PC-9 (cell line): Measurements from ENCODE around the gene PITX1.

Experiments used
- EZH2 ChIP-seq: fragments of 200-600 bp; sonication (generic); IDR thresholded peaks from 2 replicates; pipeline ENCODE4 v1.8.0; 2017; ENCODE audit warnings: antibody characterized with exemption, low read depth
- TF ChIP-seq, protein P1 (sequence below): fragments of 200-600 bp; sonication (generic); conservative IDR thresholded peaks from 2 replicates; pipeline ENCODE4 v1.6.1; 2017; ENCODE audit warnings: mixed run types, antibody characterized with exemption, mild to moderate bottlenecking, moderate library complexity

DNA sequence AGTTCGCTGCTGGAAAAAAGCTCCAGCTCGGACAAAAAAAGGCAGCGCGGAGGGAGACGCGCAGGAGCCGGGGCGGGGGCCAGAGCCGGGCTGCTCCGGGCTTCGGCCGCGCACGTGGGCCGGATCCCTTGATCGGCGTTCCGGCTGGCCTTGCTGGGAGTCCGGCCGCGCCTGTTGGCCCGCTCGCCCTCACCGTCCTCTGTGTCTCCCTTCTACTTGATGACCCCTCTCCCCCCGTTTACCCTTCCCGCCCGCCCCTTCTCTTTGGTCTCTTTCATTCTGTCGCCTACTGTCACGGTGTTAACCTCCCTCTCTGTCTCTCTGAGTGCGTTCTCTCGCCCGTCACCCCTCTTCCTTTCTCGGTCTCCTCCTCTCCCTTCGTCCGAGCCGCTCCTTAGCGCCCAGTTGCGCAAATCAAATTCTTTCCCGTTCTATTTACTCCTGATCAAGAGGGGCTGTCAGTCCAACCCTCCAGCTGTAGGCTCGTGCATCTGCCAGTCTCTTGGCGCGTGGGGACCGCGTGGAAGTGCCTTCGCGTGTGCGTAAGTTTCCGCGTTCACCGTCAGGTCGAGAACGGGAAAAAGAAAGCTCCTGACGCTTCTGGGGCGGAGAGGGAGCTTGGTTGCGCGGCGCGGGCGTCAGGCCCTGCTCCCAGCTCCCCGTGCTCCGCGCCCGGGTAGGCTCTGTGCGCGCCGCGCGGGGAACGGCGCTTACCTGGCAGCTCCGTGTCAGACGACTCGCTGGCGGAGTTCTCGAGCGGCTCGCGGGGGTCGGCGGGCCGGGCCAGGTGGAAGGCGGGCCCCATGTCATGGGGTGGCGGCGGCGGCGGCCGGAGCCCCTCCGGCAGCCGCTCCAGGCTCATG, 798 bp downstream of the PITX1 start:
- TF ChIP-seq, protein P1, sequence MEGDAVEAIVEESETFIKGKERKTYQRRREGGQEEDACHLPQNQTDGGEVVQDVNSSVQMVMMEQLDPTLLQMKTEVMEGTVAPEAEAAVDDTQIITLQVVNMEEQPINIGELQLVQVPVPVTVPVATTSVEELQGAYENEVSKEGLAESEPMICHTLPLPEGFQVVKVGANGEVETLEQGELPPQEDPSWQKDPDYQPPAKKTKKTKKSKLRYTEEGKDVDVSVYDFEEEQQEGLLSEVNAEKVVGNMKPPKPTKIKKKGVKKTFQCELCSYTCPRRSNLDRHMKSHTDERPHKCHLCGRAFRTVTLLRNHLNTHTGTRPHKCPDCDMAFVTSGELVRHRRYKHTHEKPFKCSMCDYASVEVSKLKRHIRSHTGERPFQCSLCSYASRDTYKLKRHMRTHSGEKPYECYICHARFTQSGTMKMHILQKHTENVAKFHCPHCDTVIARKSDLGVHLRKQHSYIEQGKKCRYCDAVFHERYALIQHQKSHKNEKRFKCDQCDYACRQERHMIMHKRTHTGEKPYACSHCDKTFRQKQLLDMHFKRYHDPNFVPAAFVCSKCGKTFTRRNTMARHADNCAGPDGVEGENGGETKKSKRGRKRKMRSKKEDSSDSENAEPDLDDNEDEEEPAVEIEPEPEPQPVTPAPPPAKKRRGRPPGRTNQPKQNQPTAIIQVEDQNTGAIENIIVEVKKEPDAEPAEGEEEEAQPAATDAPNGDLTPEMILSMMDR, result no peak
- TF ChIP-seq EZH2, result no peak
